HUES64 (cell line): ENCODE data around the gene ACOX2.

Experiments used
- H3K27ac ChIP-seq: 2 replicates; pipeline ENCODE4 v1.7.0; 2013; ENCODE audit warnings: low read depth, low read length, inconsistent platforms
- H3K27me3 ChIP-seq: 2 replicates; pipeline ENCODE4 v1.6.1; 2013; ENCODE audit warnings: mild to moderate bottlenecking, low read length; ENCODE audit not compliant: insufficient read depth
- H3K36me3 ChIP-seq: 2 replicates; pipeline ENCODE4 v1.6.1; 2013; ENCODE audit warnings: mild to moderate bottlenecking, low read length; ENCODE audit not compliant: insufficient read depth
- H3K4me1 ChIP-seq: 2 replicates; pipeline ENCODE4 v1.6.1; 2013; ENCODE audit warnings: mild to moderate bottlenecking, low read length, moderate library complexity; ENCODE audit not compliant: insufficient read depth
- H3K4me3 ChIP-seq: 2 replicates; pipeline ENCODE4 v1.5.1; 2013; ENCODE audit warnings: mild to moderate bottlenecking, low read length, moderate library complexity
- H3K9ac ChIP-seq: 2 replicates; pipeline ENCODE4 v1.6.1; 2013; ENCODE audit warnings: mild to moderate bottlenecking, low read depth, low read length
- H3K9me3 ChIP-seq: 2 replicates; pipeline ENCODE4 v1.6.1; 2013; ENCODE audit warnings: low read depth, low read length; ENCODE audit not compliant: insufficient read depth
- WGBS: fragments of 150-250, 120-280 bp; methylation state at CpG from one replicate; pipeline ENCODE4 v1.1.7; 2013; ENCODE audit warnings: missing lambda C conversion rate; 5-methylcytosine and 5-hydroxymethylcytosine counted together

The ACOX2 gene

DNA sequence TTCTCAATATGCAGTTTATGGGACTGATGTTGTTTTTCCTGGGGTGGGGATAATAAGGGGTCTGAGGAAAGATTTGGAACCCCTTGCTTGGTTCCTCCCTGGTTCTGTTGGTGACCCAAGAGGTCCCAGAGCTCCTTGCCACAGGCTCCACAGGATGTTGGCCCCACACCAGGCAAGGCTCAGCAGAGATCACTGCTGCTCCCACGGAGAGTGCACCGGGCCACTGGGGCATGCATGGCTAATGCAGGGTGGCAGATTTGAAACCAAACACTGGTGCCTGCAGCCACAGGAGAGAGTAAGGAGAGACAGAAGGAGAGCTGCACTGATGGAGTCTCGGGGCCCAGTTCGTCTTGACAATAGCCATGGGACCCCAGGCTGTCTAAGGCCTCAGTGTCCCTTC, 37.7 kb upstream of the ACOX2 start:
- H3K4me3 ChIP-seq: no peak overlapping the region
- no peak overlapping the region for H3K9ac ChIP-seq
- H3K27ac ChIP-seq: no peak overlapping the region
- H3K9me3 ChIP-seq: 0 out of 2 replicates have a peak, but pooled peaks cover 3% of the 10 kb centered on the region
- H3K27me3 ChIP-seq: no peaks in the 10 kb centered on the region
- peaks cover 7% of the 10 kb centered on the region; the same call in 1 of the 2 replicates for H3K4me1 ChIP-seq
- no peaks in the 10 kb centered on the region for H3K36me3 ChIP-seq
- 89% methylated on average over 4 of the region's 4 CpGs for WGBS

DNA sequence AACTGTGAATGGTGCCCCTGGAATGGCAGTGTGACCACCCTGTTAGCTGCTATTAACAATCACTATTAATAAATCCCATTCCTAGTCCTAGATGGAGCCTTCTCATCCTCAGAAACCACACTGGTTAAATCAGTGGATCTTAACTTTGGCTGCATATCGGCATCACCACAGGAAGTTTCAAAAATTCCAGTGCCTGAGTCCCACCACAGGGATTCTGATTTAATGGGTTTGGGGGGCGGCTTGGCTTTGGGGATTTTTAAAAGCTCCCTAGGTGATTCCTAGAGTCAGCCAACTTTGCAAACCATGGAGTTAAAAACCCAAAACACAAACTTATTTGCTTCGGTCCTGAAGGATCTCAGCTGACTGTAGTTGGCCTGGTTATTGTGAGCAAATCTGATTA, 37.1 kb upstream of the ACOX2 start:
- no peak overlapping the region for H3K27ac ChIP-seq
- H3K36me3 ChIP-seq: no peaks in the 10 kb centered on the region
- no peaks in the 10 kb centered on the region for H3K27me3 ChIP-seq
- H3K9me3 ChIP-seq: 0 out of 2 replicates have a peak, but pooled peaks cover 3% of the 10 kb centered on the region
- no peak overlapping the region for H3K9ac ChIP-seq
- WGBS: 89% methylated on average over 3 of the region's 3 CpGs
- H3K4me3 ChIP-seq: no peak overlapping the region
- peaks cover 7% of the 10 kb centered on the region; the same call in 1 of the 2 replicates for H3K4me1 ChIP-seq

DNA sequence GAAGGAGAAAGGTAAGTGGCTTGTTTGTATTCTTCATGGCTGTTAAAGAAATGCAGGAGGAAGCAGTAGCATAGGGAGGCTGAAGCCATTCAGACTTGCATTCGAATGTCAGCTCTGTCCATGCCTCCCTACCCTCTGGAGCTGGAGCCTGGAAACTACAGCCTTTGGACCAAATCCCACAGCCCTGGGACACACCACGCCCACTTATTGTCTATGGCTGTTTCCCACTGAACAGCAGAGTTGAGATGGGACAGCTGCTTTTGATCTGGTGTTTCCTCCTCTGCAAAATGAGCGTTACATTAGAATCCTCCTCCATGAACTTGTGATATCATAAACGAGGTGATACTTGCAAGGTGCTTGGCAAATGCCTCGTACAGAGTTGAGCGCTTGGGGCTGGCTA, 36.6 kb upstream of the ACOX2 start:
- H3K9me3 ChIP-seq: 0 out of 2 replicates have a peak, but pooled peaks cover 3% of the 10 kb centered on the region
- no peaks in the 10 kb centered on the region for H3K36me3 ChIP-seq
- no peak overlapping the region for H3K4me3 ChIP-seq
- no peaks in the 10 kb centered on the region for H3K27me3 ChIP-seq
- H3K27ac ChIP-seq: no peak overlapping the region
- whole genome bisulfite sequencing: 86% methylated on average over 6 of the region's 6 CpGs
- no peak overlapping the region for H3K9ac ChIP-seq
- H3K4me1 ChIP-seq: peaks cover 7% of the 10 kb centered on the region; the same call in 1 of the 2 replicates

DNA sequence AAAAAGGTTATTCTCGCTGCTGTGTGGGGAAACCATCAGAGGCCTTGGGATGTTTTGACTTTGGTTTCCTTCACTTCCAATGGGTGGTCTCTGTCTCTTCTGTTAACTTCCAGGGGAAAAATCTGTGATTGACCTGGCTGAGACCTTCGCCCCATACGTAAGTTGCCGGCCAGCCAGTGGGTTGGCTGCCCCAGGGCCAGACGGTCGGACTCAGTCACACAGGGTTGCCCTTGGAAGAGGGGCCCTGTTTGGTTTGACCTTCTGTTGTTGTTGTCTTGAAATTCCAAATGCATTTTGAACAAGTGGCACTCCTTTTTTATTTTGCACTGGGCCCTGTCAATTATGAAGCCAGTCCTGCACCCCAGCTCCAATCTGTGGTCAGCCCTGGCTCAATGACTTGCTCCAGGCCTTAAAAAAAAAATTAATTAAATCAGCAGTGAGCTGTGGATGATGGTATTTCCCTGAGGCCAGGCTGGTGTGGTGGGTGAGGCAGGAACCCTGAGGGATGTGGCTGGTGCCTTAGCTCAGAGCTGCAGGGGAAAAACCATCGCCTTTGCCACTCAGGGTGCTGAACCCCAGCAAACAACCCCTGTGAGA, 35.7 kb upstream of the ACOX2 start:
- WGBS: 94% methylated on average over 7 of the region's 7 CpGs
- Histone ChIP-seq H3K9ac (no peak overlapping the region), H3K4me1 (peaks cover 5% of the 10 kb centered on the region; the same call in 1 of the 2 replicates), H3K9me3 (0 out of 2 replicates have a peak, but pooled peaks cover 3% of the 10 kb centered on the region), H3K27ac (no peak overlapping the region), H3K27me3 (no peaks in the 10 kb centered on the region), H3K4me3 (no peak overlapping the region), H3K36me3 (no peaks in the 10 kb centered on the region)

DNA sequence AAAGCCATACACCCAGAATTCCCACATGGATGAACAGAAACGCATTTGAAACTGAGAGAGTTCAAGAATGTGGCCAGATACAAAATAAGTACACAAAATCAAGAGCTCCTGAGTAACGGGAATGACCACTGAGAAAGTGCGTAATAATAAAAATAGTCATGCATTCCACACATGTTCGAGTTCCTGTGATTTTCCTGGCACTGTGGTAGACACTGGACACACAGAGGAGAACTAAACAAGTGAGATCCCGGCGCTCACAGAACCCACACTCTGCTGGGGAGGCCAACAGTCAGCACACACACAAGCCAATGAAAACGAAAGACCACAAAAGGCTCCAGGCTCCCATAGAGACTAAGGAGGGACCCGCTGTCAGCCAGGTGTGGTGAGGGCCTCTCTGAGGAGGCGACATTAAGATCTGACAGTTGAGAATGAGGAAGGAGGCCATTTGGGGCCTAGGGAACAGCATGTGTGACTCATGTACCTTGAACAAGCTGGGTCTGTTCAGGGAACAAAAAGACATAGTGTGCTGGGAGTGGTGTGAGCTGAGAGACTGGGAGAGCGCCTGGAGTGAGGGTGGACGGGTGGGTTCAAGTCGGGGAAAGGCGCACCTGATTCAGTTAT, 35.1 kb upstream of the ACOX2 start:
- no peaks in the 10 kb centered on the region for H3K27me3 ChIP-seq
- H3K4me1 ChIP-seq: no peaks in the 10 kb centered on the region
- WGBS: 91% methylated on average over 13 of the region's 13 CpGs
- H3K9ac ChIP-seq: no peak overlapping the region
- H3K9me3 ChIP-seq: 0 out of 2 replicates have a peak, but pooled peaks cover 3% of the 10 kb centered on the region
- no peak overlapping the region for H3K4me3 ChIP-seq
- no peaks in the 10 kb centered on the region for H3K36me3 ChIP-seq
- no peak overlapping the region for H3K27ac ChIP-seq

DNA sequence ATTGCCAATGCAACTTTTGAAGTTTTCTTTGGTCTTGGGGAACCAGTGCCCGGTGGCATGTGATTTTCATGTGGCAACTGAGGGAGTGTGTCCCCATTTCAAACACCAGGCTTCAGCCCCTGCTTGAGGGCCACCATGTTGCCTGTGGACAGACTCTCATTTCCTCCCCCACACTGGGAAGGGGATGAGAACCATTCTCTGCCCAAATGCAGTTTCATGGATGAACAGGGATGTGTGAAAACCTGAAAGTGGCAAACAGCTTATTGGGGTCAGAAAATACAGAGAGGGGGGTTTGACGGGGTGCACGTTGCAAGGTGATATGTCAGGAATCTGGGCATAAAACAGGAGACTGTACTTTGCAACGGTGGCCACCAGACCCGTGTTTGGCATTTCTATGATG, 33.9 kb upstream of the ACOX2 start:
- H3K4me3 ChIP-seq: no peak overlapping the region
- no peaks in the 10 kb centered on the region for H3K36me3 ChIP-seq
- no peaks in the 10 kb centered on the region for H3K27me3 ChIP-seq
- H3K9me3 ChIP-seq: 0 out of 2 replicates have a peak, but pooled peaks cover 3% of the 10 kb centered on the region
- H3K9ac ChIP-seq: no peak overlapping the region
- WGBS: 92% methylated on average over 5 of the region's 5 CpGs
- peaks cover 7% of the 10 kb centered on the region; the same call in 1 of the 2 replicates for H3K4me1 ChIP-seq
- no peak overlapping the region for H3K27ac ChIP-seq

DNA sequence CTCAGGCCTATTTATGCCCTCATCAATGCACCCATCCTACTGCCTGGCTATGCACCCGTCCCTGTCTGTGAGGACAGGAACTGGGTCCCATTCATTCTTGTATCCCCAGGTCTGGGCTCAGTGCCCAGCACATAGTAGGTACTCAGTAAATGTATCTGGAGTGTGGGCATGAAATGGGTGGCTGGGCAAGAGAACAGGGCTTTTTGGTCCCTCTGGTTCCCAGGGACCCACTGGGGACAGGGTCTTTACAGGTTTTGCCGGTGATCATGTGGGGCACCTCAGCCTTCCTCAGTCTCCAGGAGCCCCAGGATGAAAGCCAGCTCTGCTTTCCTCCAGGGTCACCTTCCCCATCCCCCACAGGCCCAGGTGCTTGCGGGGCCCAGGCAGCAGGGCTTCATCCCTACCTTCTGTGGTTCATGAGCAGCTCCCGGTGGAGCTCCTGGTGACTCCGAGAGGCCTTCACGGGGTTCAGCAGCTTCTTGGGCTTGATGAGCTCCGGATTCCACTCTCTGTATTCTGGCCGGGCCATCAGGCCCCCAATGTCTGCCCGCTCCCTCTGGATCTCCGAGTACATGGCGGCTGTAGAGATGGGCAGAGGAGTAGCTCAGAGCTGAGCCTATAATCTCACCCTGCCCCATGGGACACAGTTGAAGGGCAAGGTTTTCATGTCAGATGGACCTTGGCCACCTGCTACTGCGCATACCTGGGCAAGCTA, 32.5 kb upstream of the ACOX2 start:
- no peak overlapping the region for H3K9ac ChIP-seq
- H3K27ac ChIP-seq: no peak overlapping the region
- H3K36me3 ChIP-seq: no peaks in the 10 kb centered on the region
- H3K4me1 ChIP-seq: peaks cover 15% of the 10 kb centered on the region
- H3K4me3 ChIP-seq: no peak overlapping the region
- no peaks in the 10 kb centered on the region for H3K27me3 ChIP-seq
- WGBS: 93% methylated on average over 12 of the region's 12 CpGs
- H3K9me3 ChIP-seq: 0 out of 2 replicates have a peak, but pooled peaks cover 3% of the 10 kb centered on the region

DNA sequence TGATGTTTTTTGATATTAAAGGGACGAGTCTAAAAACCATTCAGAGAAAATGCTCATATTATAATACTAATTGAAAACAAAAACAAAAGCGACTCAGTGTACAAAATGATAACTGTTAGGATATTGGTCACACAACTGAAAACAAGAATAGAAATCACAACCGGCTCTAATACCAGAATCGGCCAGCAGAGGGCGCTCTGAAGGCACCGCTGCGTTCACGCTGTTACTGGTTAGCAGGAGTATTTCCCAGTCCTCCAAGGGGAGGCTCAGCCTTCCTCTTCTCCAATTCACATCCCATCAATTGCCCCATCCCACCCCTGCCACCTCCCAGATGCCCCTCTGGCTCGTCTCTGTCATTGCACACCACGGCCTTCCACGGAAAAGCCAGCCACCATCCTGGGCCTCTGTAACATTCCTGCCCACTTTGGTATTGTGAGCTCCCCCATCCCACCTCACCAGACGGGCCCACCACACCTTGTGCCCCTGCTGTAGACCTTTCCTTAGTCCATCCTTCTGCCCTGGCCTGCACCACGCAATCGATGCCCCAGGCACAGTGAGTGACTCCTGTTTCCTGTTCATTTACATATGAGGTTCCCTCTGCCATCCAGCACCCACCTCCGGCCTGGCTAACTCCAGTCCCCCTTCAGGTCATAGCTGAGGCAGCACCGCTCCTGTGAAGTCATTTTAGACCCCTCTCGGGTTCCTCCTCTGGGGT, 31.7 kb upstream of the ACOX2 start:
- H3K27ac ChIP-seq: no peak overlapping the region
- WGBS: 35% methylated on average over 16 of the region's 17 CpGs
- no peaks in the 10 kb centered on the region for H3K27me3 ChIP-seq
- H3K4me3 ChIP-seq: no peak overlapping the region
- no peaks in the 10 kb centered on the region for H3K36me3 ChIP-seq
- 0 out of 2 replicates have a peak, but pooled peaks cover 3% of the 10 kb centered on the region for H3K9me3 ChIP-seq
- H3K4me1 ChIP-seq: peaks cover 15% of the 10 kb centered on the region
- no peak overlapping the region for H3K9ac ChIP-seq

DNA sequence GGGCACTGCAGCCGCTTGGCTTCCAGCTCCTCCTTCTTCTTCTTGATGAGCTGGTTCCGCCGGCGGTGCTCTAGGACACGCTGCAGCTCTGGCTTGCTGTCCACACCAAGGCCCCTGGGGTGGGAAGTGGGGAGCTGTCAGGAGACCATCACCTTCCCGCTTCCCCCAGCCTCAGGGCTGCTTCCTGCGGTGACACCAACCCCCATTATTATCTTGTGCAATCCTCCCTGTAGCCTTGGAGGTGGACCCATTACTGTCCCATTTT, 30.2 kb upstream of the ACOX2 start:
- no peak overlapping the region for H3K4me3 ChIP-seq
- 85% methylated on average over 7 of the region's 7 CpGs for WGBS
- 0 out of 2 replicates have a peak, but pooled peaks cover 3% of the 10 kb centered on the region for H3K9me3 ChIP-seq
- no peak overlapping the region for H3K9ac ChIP-seq
- no peak overlapping the region for H3K27ac ChIP-seq
- H3K36me3 ChIP-seq: no peaks in the 10 kb centered on the region
- peaks cover 15% of the 10 kb centered on the region for H3K4me1 ChIP-seq
- H3K27me3 ChIP-seq: no peaks in the 10 kb centered on the region

DNA sequence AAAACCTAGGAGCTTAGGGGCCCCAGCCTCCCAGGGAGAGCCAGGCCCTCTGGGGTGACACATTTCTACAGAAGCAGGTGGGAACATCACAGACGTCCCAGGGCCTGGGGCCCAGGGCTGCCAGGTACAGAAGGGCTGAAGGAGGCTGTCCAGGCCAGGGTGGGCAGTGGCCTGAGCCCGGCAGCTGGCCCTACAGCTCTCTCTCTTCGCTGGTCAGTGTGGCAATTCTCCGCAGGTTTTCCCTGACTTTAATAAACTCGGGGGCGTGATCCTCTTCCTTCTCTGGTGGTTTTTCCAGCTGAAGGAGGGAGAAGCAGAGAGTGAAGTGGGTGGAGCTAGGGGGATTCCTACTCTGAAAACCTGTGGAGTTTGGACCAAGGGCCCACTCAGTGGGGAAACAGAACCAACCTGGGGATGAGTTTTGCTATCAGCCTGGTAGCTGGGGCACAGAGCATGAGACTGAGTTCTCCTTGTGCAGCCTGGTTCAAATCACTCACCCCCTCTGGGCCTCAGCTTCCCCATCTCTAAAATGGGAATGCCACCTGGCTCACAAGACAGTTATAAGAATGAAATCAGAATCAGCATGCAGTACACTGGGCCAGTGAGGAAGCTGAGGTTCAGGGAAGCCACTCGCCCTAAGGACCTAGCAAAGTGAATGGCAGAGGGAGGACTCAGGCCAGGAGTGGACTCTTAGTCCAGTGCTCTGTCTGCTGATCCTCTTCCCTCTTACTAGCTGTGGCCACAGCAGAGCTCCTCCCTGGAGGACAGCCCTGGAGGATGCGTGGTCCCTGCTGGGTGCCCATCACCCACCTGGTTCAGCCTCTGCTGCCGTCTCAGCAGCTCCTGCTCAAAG, 29.6 kb upstream of the ACOX2 start:
- H3K36me3 ChIP-seq: no peaks in the 10 kb centered on the region
- H3K27me3 ChIP-seq: no peaks in the 10 kb centered on the region
- H3K9ac ChIP-seq: no peak overlapping the region; the same call in 1 of the 2 replicates
- H3K4me1 ChIP-seq: peaks cover 15% of the 10 kb centered on the region
- 86% methylated on average over 9 of the region's 9 CpGs for WGBS
- no peaks in the 10 kb centered on the region for H3K9me3 ChIP-seq
- no peak overlapping the region for H3K27ac ChIP-seq
- no peak overlapping the region for H3K4me3 ChIP-seq
